Activated effector memory CD4-positive, alpha-beta T cell treated with anti-CD3 and anti-CD28 coated beads, Interleukin-2, amount 50 U/mL, for 16 hours (primary cell): ENCODE data around the gene UGGT2.
"Not testable (repeated sequence)": the region's sequence is repeated elsewhere in the genome, so short reads cannot be mapped to it uniquely, and the experiment has no call there.

Experiments used
- DNase-seq: peaks from one replicate; pipeline ENCODE4 v3.0.0-alpha.2; 2020

The UGGT2 gene

GRCh38 chr13:95896301-95896700, 156.9 kb downstream of the UGGT2 start:
- no peak for DNase-seq

GRCh38 chr13:95893861-95894260, 159.3 kb downstream of the UGGT2 start:
- DNase-seq = no peak

GRCh38 chr13:95882121-95882520, 171.1 kb downstream of the UGGT2 start:
- no peak for DNase-seq

GRCh38 chr13:95880331-95880730, 172.9 kb downstream of the UGGT2 start:
- no peak for DNase-seq

- no peak for DNase-seq
These were observed 178.9 kb downstream of the UGGT2 start for GRCh38 chr13:95874286-95874685.

- DNase-seq = no peak
These were observed 182.8 kb downstream of the UGGT2 start for GRCh38 chr13:95870421-95870820.

- no peak for DNase-seq
These were observed 188.1 kb downstream of the UGGT2 start for GRCh38 chr13:95865080-95865615.

- no peak for DNase-seq
These were observed 190.8 kb downstream of the UGGT2 start for GRCh38 chr13:95862408-95862807.

GRCh38 chr13:95861296-95861695, 191.9 kb downstream of the UGGT2 start:
- DNase-seq = no peak

- DNase-seq = no peak
These were observed 194.7 kb downstream of the UGGT2 start for GRCh38 chr13:95858286-95859075.

- DNase-seq = not testable (repeated sequence)
These were observed 207.5 kb downstream of the UGGT2 start for GRCh38 chr13:95845656-95846055.

GRCh38 chr13:95842898-95843297, 210.3 kb downstream of the UGGT2 start:
- DNase-seq = no peak

GRCh38 chr13:95841894-95842293, 211.3 kb downstream of the UGGT2 start:
- DNase-seq = no peak

GRCh38 chr13:95834134-95834765, 219.0 kb downstream of the UGGT2 start:
- DNase-seq = peak; percentile 85

GRCh38 chr13:95833719-95834118, 219.5 kb downstream of the UGGT2 start:
- no peak for DNase-seq

GRCh38 chr13:95833126-95833525, 220.1 kb downstream of the UGGT2 start:
- no peak for DNase-seq

GRCh38 chr13:95822303-95822702, 230.9 kb downstream of the UGGT2 start:
- DNase-seq = no peak

GRCh38 chr13:95814495-95814894, 238.7 kb downstream of the UGGT2 start:
- no peak for DNase-seq

- no peak for DNase-seq
These were observed 240.1 kb downstream of the UGGT2 start for GRCh38 chr13:95813139-95813538.

GRCh38 chr13:95809429-95809828, 243.8 kb downstream of the UGGT2 start:
- DNase-seq = no peak

- no peak for DNase-seq
These were observed 247.3 kb downstream of the UGGT2 start for GRCh38 chr13:95805921-95806320.

- DNase-seq = no peak
These were observed 251.4 kb downstream of the UGGT2 start for GRCh38 chr13:95801825-95802224.

GRCh38 chr13:95800436-95800835, 252.8 kb downstream of the UGGT2 start:
- DNase-seq = no peak

GRCh38 chr13:95797016-95797415, 256.2 kb downstream of the UGGT2 start:
- no peak for DNase-seq
